Measurements from ENCODE around the gene MRM2.

- TF ChIP-seq CTCF (IDR thresholded peaks at IDR 0.05) (no peak), POLR2A (IDR thresholded peaks at IDR 0.05) (no peak)
Observed at GRCh38 chr7:2225336-2225735, 16.7 kb downstream of the MRM2 start.

Measured in adrenal gland (tissue), 5 donors.